ENCODE measurements around the gene QKI. TPM values are rescaled to one million over a fixed set of nuclear protein-coding genes. Genes with fewer than 3 reads are reported as not detected.
"Not testable (repeated sequence)": the region's sequence is repeated elsewhere in the genome, so short reads cannot be mapped to it uniquely, and the experiment has no call there.

QKI gene
- polyA plus RNA-seq, 1 donor (not counting 4 experiments of a cell fraction or from before 2014, with no cell fraction given): 53.3 TPM

- Histone ChIP-seq H3K27me3 (ENCODE audit: control insufficient read depth, extremely low read depth, insufficient read depth, low read length) (no peaks in the 10 kb centered on the region), H4K20me1 (ENCODE audit: control insufficient read depth, extremely low read depth, insufficient read depth, low read length) (peaks cover 8% of the 10 kb centered on the region), H2AFZ (ENCODE audit: control insufficient read depth, low read length) (no peak overlapping the region), H3K9me3 (ENCODE audit: control insufficient read depth, low read depth, low read length) (no peaks in the 10 kb centered on the region), H3K4me2 (ENCODE audit: control insufficient read depth, extremely low read depth, insufficient read depth, low read depth, low read length) (no peak overlapping the region), H3K9ac (ENCODE audit: control insufficient read depth, extremely low read depth, insufficient read depth, low read length) (no peak overlapping the region), H3K79me2 (ENCODE audit: control insufficient read depth, insufficient read depth, low read length) (peaks cover 96% of the 10 kb centered on the region), H3K27ac (ENCODE audit: control insufficient read depth, insufficient read depth, low read length) (no peak overlapping the region), H3K4me3 (ENCODE audit: control insufficient read depth in 2 of 3, extremely low read depth in 1 of 3, insufficient read depth in 2 of 3, low read depth in 1 of 3, low read length in 3 of 3) (no peak overlapping the region), H3K4me1 (ENCODE audit: control insufficient read depth, extremely low read depth, insufficient read depth, low read length) (peaks cover 9% of the 10 kb centered on the region), H3K36me3 (ENCODE audit: control insufficient read depth in 2 of 2, extremely low read depth in 1 of 2, insufficient read depth in 2 of 2, low read length in 2 of 2) (no peaks in the 10 kb centered on the region), H3K9me1 (ENCODE audit: control insufficient read depth, extremely low read depth, insufficient read depth, low read length) (no peaks in the 10 kb centered on the region)
- DNase-seq (ENCODE audit: low read depth, low spot score): no peak
- dilution Hi-C loops (cut with MboI; ENCODE audit: extremely low pct_ligation_motif_present, low sequenced_read_pairs): no loop called here
- FAIRE-seq: no peak
- TF ChIP-seq EZH2 (IDR thresholded peaks at IDR 0.05; ENCODE audit: low read length): no peak
- TF ChIP-seq CTCF (optimal IDR thresholded peaks at IDR 0.05 in 1 of 3, IDR thresholded peaks at IDR 0.05 in 1 of 3, conservative IDR thresholded peaks at IDR 0.05 in 1 of 3; ENCODE audit: extremely low read depth in 1 of 3, insufficient read depth in 2 of 3, low read length in 3 of 3): no peak
Measured at GRCh38 chr6:163432300-163432699, 17.8 kb downstream of the QKI start.

- H3K27me3 ChIP-seq (ENCODE audit: control insufficient read depth, extremely low read depth, insufficient read depth, low read length); H3K9me3 ChIP-seq (ENCODE audit: control insufficient read depth, low read depth, low read length); H3K9ac ChIP-seq (ENCODE audit: control insufficient read depth, extremely low read depth, insufficient read depth, low read length); H2AFZ ChIP-seq (ENCODE audit: control insufficient read depth, low read length); H3K36me3 ChIP-seq (ENCODE audit: control insufficient read depth in 2 of 2, extremely low read depth in 1 of 2, insufficient read depth in 2 of 2, low read length in 2 of 2); FAIRE-seq; H3K9me1 ChIP-seq (ENCODE audit: control insufficient read depth, extremely low read depth, insufficient read depth, low read length); DNase-seq (ENCODE audit: low read depth, low spot score); dilution Hi-C loops (cut with MboI; ENCODE audit: extremely low pct_ligation_motif_present, low sequenced_read_pairs); H3K27ac ChIP-seq (ENCODE audit: control insufficient read depth, insufficient read depth, low read length); H3K4me2 ChIP-seq (ENCODE audit: control insufficient read depth, extremely low read depth, insufficient read depth, low read depth, low read length); H3K4me3 ChIP-seq (ENCODE audit: control insufficient read depth in 2 of 3, extremely low read depth in 1 of 3, insufficient read depth in 2 of 3, low read depth in 1 of 3, low read length in 3 of 3): not testable (repeated sequence)
- peaks cover 96% of the 10 kb centered on the region for H3K79me2 ChIP-seq (ENCODE audit: control insufficient read depth, insufficient read depth, low read length)
- peaks cover 12% of the 10 kb centered on the region for H3K4me1 ChIP-seq (ENCODE audit: control insufficient read depth, extremely low read depth, insufficient read depth, low read length)
- peaks cover 14% of the 10 kb centered on the region for H4K20me1 ChIP-seq (ENCODE audit: control insufficient read depth, extremely low read depth, insufficient read depth, low read length)
Measured at GRCh38 chr6:163433486-163433885, 19.0 kb downstream of the QKI start.

- no peak for FAIRE-seq
- dilution Hi-C loops (cut with MboI; ENCODE audit: extremely low pct_ligation_motif_present, low sequenced_read_pairs): no loop called here
Measured at GRCh38 chr6:163435023-163435422, 20.5 kb downstream of the QKI start.

More at GRCh38 chr6:163435023-163435422, 20.5 kb downstream of the QKI start:
- no peak for DNase-seq (ENCODE audit: low read depth, low spot score)
- H3K4me2 ChIP-seq (ENCODE audit: control insufficient read depth, extremely low read depth, insufficient read depth, low read depth, low read length): no peak overlapping the region
- no peaks in the 10 kb centered on the region for H3K27me3 ChIP-seq (ENCODE audit: control insufficient read depth, extremely low read depth, insufficient read depth, low read length)
- H3K9ac ChIP-seq (ENCODE audit: control insufficient read depth, extremely low read depth, insufficient read depth, low read length): no peak overlapping the region
- H3K9me3 ChIP-seq (ENCODE audit: control insufficient read depth, low read depth, low read length): no peaks in the 10 kb centered on the region
- no peak overlapping the region for H3K27ac ChIP-seq (ENCODE audit: control insufficient read depth, insufficient read depth, low read length)
- H3K9me1 ChIP-seq (ENCODE audit: control insufficient read depth, extremely low read depth, insufficient read depth, low read length): no peaks in the 10 kb centered on the region
- no peak overlapping the region for H3K4me3 ChIP-seq (ENCODE audit: control insufficient read depth in 2 of 3, extremely low read depth in 1 of 3, insufficient read depth in 2 of 3, low read depth in 1 of 3, low read length in 3 of 3)
- no peaks in the 10 kb centered on the region for H3K36me3 ChIP-seq (ENCODE audit: control insufficient read depth in 2 of 2, extremely low read depth in 1 of 2, insufficient read depth in 2 of 2, low read length in 2 of 2)
- H3K79me2 ChIP-seq (ENCODE audit: control insufficient read depth, insufficient read depth, low read length): peaks cover 96% of the 10 kb centered on the region
- peaks cover 14% of the 10 kb centered on the region for H4K20me1 ChIP-seq (ENCODE audit: control insufficient read depth, extremely low read depth, insufficient read depth, low read length)
- peaks cover 12% of the 10 kb centered on the region for H3K4me1 ChIP-seq (ENCODE audit: control insufficient read depth, extremely low read depth, insufficient read depth, low read length)
- no peak overlapping the region for H2AFZ ChIP-seq (ENCODE audit: control insufficient read depth, low read length)
- TF ChIP-seq CTCF (optimal IDR thresholded peaks at IDR 0.05 in 1 of 3, IDR thresholded peaks at IDR 0.05 in 1 of 3, conservative IDR thresholded peaks at IDR 0.05 in 1 of 3; ENCODE audit: extremely low read depth in 1 of 3, insufficient read depth in 2 of 3, low read length in 3 of 3): no peak

All from keratinocyte (primary cell).